ENCODE measurements around the gene GFER. TPM values are rescaled to one million over a fixed set of nuclear protein-coding genes. Genes with fewer than 3 reads are reported as not detected.

The GFER gene
- total RNA-seq, 1 experiment from 2014 or later: 57.3 TPM

- H3K4me3 Mint-ChIP-seq (ENCODE audit: unreplicated experiment): peak overlapping the region; percentile 45
- no peaks in the 10 kb centered on the region for H3K27me3 ChIP-seq (replicated peaks; ENCODE audit: control insufficient read depth, insufficient read depth, low read length)
Observed at GRCh38 chr16:2005646-2006045, 21.7 kb downstream of the GFER start.

GRCh38 chr16:2006317-2006716 lies 22.3 kb downstream of the GFER start:
- Mint-ChIP-seq H3K4me1 (ENCODE audit: low read depth, unreplicated experiment) (peaks cover 5% of the 10 kb centered on the region), H3K27ac (ENCODE audit: unreplicated experiment) (peak overlapping the region; percentile 51), H3K36me3 (ENCODE audit: insufficient read depth, unreplicated experiment) (peaks cover 36% of the 10 kb centered on the region), H3K4me3 (ENCODE audit: unreplicated experiment) (peak overlapping the region; percentile 45), H3K9me3 (ENCODE audit: unreplicated experiment) (no peaks in the 10 kb centered on the region), H3K27me3 (ENCODE audit: insufficient read depth, unreplicated experiment) (no peaks in the 10 kb centered on the region)
- no TSS peak for BruUV-seq (replicated peaks)
- Histone ChIP-seq H3K4me3 (ENCODE audit: low read depth, low read length) (no peak overlapping the region), H3K9me3 (no peaks in the 10 kb centered on the region), H3K4me1 (peaks cover 15% of the 10 kb centered on the region; the same call in 1 of the 2 replicates), H3K27me3 (replicated peaks; ENCODE audit: control insufficient read depth, insufficient read depth, low read length) (no peaks in the 10 kb centered on the region), H3K36me3 (ENCODE audit: control insufficient read depth, insufficient read depth, low read length) (no peaks in the 10 kb centered on the region; the same call in 1 of the 2 replicates)
- intact Hi-C loops (cut with micrococcal nuclease; ENCODE audit: unreplicated experiment): no loop called here
- CTCF ChIA-PET: no interaction called here
- POLR2A ChIA-PET: no interaction called here
- TF ChIP-seq CTCF (IDR thresholded peaks at IDR 0.05; ENCODE audit: insufficient read depth in 1 of 2, low read depth in 1 of 2, low read length in 1 of 2, severe bottlenecking in 1 of 2, unreplicated experiment in 1 of 2): no peak
- no peak for DNase-seq

More at GRCh38 chr16:2005646-2006045, 21.7 kb downstream of the GFER start:
- Mint-ChIP-seq H3K27me3 (ENCODE audit: insufficient read depth, unreplicated experiment) (no peaks in the 10 kb centered on the region), H3K27ac (ENCODE audit: unreplicated experiment) (peak overlapping the region; percentile 51), H3K36me3 (ENCODE audit: insufficient read depth, unreplicated experiment) (peaks cover 42% of the 10 kb centered on the region), H3K4me1 (ENCODE audit: low read depth, unreplicated experiment) (peaks cover 5% of the 10 kb centered on the region), H3K9me3 (ENCODE audit: unreplicated experiment) (no peaks in the 10 kb centered on the region)
- intact Hi-C loops (cut with micrococcal nuclease; ENCODE audit: unreplicated experiment): no loop called here
- POLR2A ChIA-PET: no interaction called here
- H3K9me3 ChIP-seq: no peaks in the 10 kb centered on the region
- DNase-seq: no peak
- TF ChIP-seq CTCF (IDR thresholded peaks at IDR 0.05; ENCODE audit: insufficient read depth in 1 of 2, low read depth in 1 of 2, low read length in 1 of 2, severe bottlenecking in 1 of 2, unreplicated experiment in 1 of 2): no peak
- no TSS peak for BruUV-seq (replicated peaks)
- H3K4me3 ChIP-seq (ENCODE audit: low read depth, low read length): no peak overlapping the region
- CTCF ChIA-PET: no interaction called here
- no peaks in the 10 kb centered on the region; the same call in 1 of the 2 replicates for H3K36me3 ChIP-seq (ENCODE audit: control insufficient read depth, insufficient read depth, low read length)
- peaks cover 15% of the 10 kb centered on the region; the same call in 1 of the 2 replicates for H3K4me1 ChIP-seq

- H3K9me3 ChIP-seq: no peaks in the 10 kb centered on the region
- CTCF ChIA-PET: no interaction called here
- Mint-ChIP-seq H3K4me3 (ENCODE audit: unreplicated experiment) (peak overlapping the region; percentile 77), H3K36me3 (ENCODE audit: insufficient read depth, unreplicated experiment) (peaks cover 31% of the 10 kb centered on the region), H3K27ac (ENCODE audit: unreplicated experiment) (peak overlapping the region; percentile 53), H3K9me3 (ENCODE audit: unreplicated experiment) (no peaks in the 10 kb centered on the region), H3K27me3 (ENCODE audit: insufficient read depth, unreplicated experiment) (no peaks in the 10 kb centered on the region), H3K4me1 (ENCODE audit: low read depth, unreplicated experiment) (peaks cover 5% of the 10 kb centered on the region)
- no peaks in the 10 kb centered on the region; the same call in 1 of the 2 replicates for H3K36me3 ChIP-seq (ENCODE audit: control insufficient read depth, insufficient read depth, low read length)
- no peaks in the 10 kb centered on the region for H3K27me3 ChIP-seq (replicated peaks; ENCODE audit: control insufficient read depth, insufficient read depth, low read length)
- intact Hi-C loops (cut with micrococcal nuclease; ENCODE audit: unreplicated experiment): no loop called here
- no peak overlapping the region for H3K4me3 ChIP-seq (ENCODE audit: low read depth, low read length)
- DNase-seq: no peak
- BruUV-seq (replicated peaks): no TSS peak
- H3K4me1 ChIP-seq: peaks cover 15% of the 10 kb centered on the region; the same call in 1 of the 2 replicates
- POLR2A ChIA-PET: no interaction called here
- no peak for TF ChIP-seq CTCF (IDR thresholded peaks at IDR 0.05; ENCODE audit: insufficient read depth in 1 of 2, low read depth in 1 of 2, low read length in 1 of 2, severe bottlenecking in 1 of 2, unreplicated experiment in 1 of 2)
Observed at GRCh38 chr16:2007081-2007836, 23.3 kb downstream of the GFER start.

Measured in Caco-2 (cell line).